ENCODE results near the gene FGD3. TPM values are rescaled to one million over a fixed set of nuclear protein-coding genes. Genes with fewer than 3 reads are reported as not detected.

FGD3 gene
- polyA plus RNA-seq, 1 experiment, result not detected

GRCh38 chr9:92978345-92978875 is 31.1 kb downstream of the FGD3 start:
- POLR2A ChIA-PET, result no interaction called here
- Histone ChIP-seq H3K4me3 (ENCODE audit: low read depth, low read length) (no peak overlapping the region), H3K9me3 (ENCODE audit: control insufficient read depth, insufficient read depth, low read length) (peaks cover 3% of the 10 kb centered on the region; the same call in 1 of the 2 replicates), H3K27me3 (ENCODE audit: control insufficient read depth, insufficient read depth, low read length) (peaks cover 4% of the 10 kb centered on the region), H3K27ac (ENCODE audit: low read depth, low read length) (no peak overlapping the region)
- CTCF ChIA-PET, result no interaction called here
- no peak for TF ChIP-seq CTCF (IDR thresholded peaks at IDR 0.05; ENCODE audit: low read depth, low read length)
- no peak for DNase-seq (ENCODE audit: low read depth, low spot score)

- DNase-seq (ENCODE audit: low read depth, low spot score), result no peak
- Histone ChIP-seq H3K4me3 (ENCODE audit: low read depth, low read length) (no peak overlapping the region), H3K9me3 (ENCODE audit: control insufficient read depth, insufficient read depth, low read length) (peaks cover 3% of the 10 kb centered on the region; the same call in 1 of the 2 replicates), H3K27ac (ENCODE audit: low read depth, low read length) (no peak overlapping the region), H3K27me3 (ENCODE audit: control insufficient read depth, insufficient read depth, low read length) (peaks cover 3% of the 10 kb centered on the region)
- ChIA-PET CTCF (no interaction called here), POLR2A (no interaction called here)
- no peak for TF ChIP-seq CTCF (IDR thresholded peaks at IDR 0.05; ENCODE audit: low read depth, low read length)
These were observed 32.1 kb downstream of the FGD3 start for GRCh38 chr9:92979283-92980056.

- ChIA-PET CTCF (no interaction called here), POLR2A (no interaction called here)
- no peak overlapping the region for H3K4me3 ChIP-seq (ENCODE audit: low read depth, low read length)
- no peak for DNase-seq (ENCODE audit: low read depth, low spot score)
- H3K27me3 ChIP-seq (ENCODE audit: control insufficient read depth, insufficient read depth, low read length), result no peaks in the 10 kb centered on the region
- no peak overlapping the region for H3K27ac ChIP-seq (ENCODE audit: low read depth, low read length)
- peaks cover 8% of the 10 kb centered on the region for H3K9me3 ChIP-seq (ENCODE audit: control insufficient read depth, insufficient read depth, low read length)
- TF ChIP-seq CTCF (IDR thresholded peaks at IDR 0.05; ENCODE audit: low read depth, low read length), result no peak
These were observed 32.9 kb downstream of the FGD3 start for GRCh38 chr9:92980085-92980745.

- POLR2A ChIA-PET, result no interaction called here
- CTCF ChIA-PET, result no interaction called here
These were observed 34.8 kb downstream of the FGD3 start for GRCh38 chr9:92982130-92982529.

More at GRCh38 chr9:92982130-92982529, 34.8 kb downstream of the FGD3 start:
- no peak for TF ChIP-seq CTCF (IDR thresholded peaks at IDR 0.05; ENCODE audit: low read depth, low read length)
- Histone ChIP-seq H3K27me3 (ENCODE audit: control insufficient read depth, insufficient read depth, low read length) (no peaks in the 10 kb centered on the region), H3K27ac (ENCODE audit: low read depth, low read length) (no peak overlapping the region), H3K4me3 (ENCODE audit: low read depth, low read length) (no peak overlapping the region), H3K9me3 (ENCODE audit: control insufficient read depth, insufficient read depth, low read length) (peaks cover 12% of the 10 kb centered on the region)
- no peak for DNase-seq (ENCODE audit: low read depth, low spot score)
